GM12892 (cell line): ENCODE results near the gene ENDOV.

Experiments used
- POLR2A ChIP-seq: IDR thresholded peaks from 2 replicates; pipeline ENCODE4 v1.6.1; 2011; ENCODE audit warnings: low read depth, low read length, control low read depth
- POLR2AphosphoS5 ChIP-seq: IDR thresholded peaks from 2 replicates; pipeline ENCODE4 v1.6.1; 2011; ENCODE audit warnings: low read depth, low read length, control low read depth
- TAF1 ChIP-seq: IDR thresholded peaks from 2 replicates; pipeline ENCODE4 v1.6.1; 2011; ENCODE audit warnings: low read depth, mild to moderate bottlenecking, control low read depth, low read length, borderline replicate concordance

DNA sequence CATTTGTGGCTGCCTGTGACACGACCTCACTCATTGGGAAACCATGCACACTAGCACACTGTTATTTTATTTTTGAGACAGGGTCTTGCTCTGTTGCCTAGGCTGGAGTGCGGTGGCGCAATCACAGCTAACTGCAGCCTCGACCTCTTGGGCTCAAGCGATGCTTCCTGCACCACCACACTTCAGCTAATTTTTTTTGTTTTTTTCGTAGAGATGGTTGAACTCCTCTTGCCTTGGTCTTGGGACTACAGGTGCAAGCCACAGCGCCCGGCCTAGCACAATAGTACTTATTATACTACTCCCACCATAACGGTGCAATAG is 64.2 kb downstream of the ENDOV start:
- TF ChIP-seq TAF1 (no peak), POLR2AphosphoS5 (no peak), POLR2A (no peak)
